GM21515 (cell line): Measurements from ENCODE around the gene ZBTB48.
"Not testable (repeated sequence)": the region's sequence is repeated elsewhere in the genome, so short reads cannot be mapped to it uniquely, and the experiment has no call there.

ENCODE experiments used
- ATAC-seq: cut with Tn5 transposase; IDR thresholded peaks from one replicate; pipeline ENCODE4 v1.9.1; 2021; ENCODE audit not compliant: unreplicated experiment

ZBTB48 gene

GRCh38 chr1:6579374-6580118 is at the start of gene ZBTB48:
ZBTB48 (plus strand) TSS chr1:6579994; CDS start chr1:6580610, 616 bp downstream.
- peak; percentile 96 for ATAC-seq

- ATAC-seq, result no peak
Observed at GRCh38 chr1:6530504-6531160, 49.2 kb upstream of the ZBTB48 start.

GRCh38 chr1:6531996-6532395 is 47.8 kb upstream of the ZBTB48 start:
- no peak for ATAC-seq

- no peak for ATAC-seq
Observed at GRCh38 chr1:6534248-6534822, 45.5 kb upstream of the ZBTB48 start.

- ATAC-seq, result no peak
Observed at GRCh38 chr1:6535214-6535613, 44.6 kb upstream of the ZBTB48 start.

GRCh38 chr1:6536291-6536690 is 43.5 kb upstream of the ZBTB48 start:
- ATAC-seq, result no peak

GRCh38 chr1:6538956-6539355 is 40.8 kb upstream of the ZBTB48 start:
- no peak for ATAC-seq

GRCh38 chr1:6544831-6545230 is 35.0 kb upstream of the ZBTB48 start:
- ATAC-seq, result no peak

- no peak for ATAC-seq
Observed at GRCh38 chr1:6545276-6546112, 34.3 kb upstream of the ZBTB48 start.

- no peak for ATAC-seq
Observed at GRCh38 chr1:6546326-6546725, 33.5 kb upstream of the ZBTB48 start.

- no peak for ATAC-seq
Observed at GRCh38 chr1:6547301-6547700, 32.5 kb upstream of the ZBTB48 start.

GRCh38 chr1:6554031-6554906 is 25.5 kb upstream of the ZBTB48 start, which contains the start of gene NOL9:
NOL9 (minus strand) TSS chr1:6554513; CDS start chr1:6554502, 11 bp downstream.
- peak; percentile 96 for ATAC-seq

- no peak for ATAC-seq
Observed at GRCh38 chr1:6554907-6555778, 24.7 kb upstream of the ZBTB48 start, which contains the start of gene TAS1R1. TAS1R1 (plus strand) TSS chr1:6555307; CDS start chr1:6555374, 67 bp downstream.

GRCh38 chr1:6557597-6557996 is 22.2 kb upstream of the ZBTB48 start:
- no peak for ATAC-seq

- ATAC-seq, result not testable (repeated sequence)
Observed at GRCh38 chr1:6559161-6559560, 20.6 kb upstream of the ZBTB48 start.

GRCh38 chr1:6560267-6560666 is 19.5 kb upstream of the ZBTB48 start:
- ATAC-seq, result no peak

GRCh38 chr1:6569033-6569432 is 10.8 kb upstream of the ZBTB48 start:
- ATAC-seq, result no peak

- ATAC-seq, result no peak
Observed at GRCh38 chr1:6570100-6570499, 9.7 kb upstream of the ZBTB48 start.

- ATAC-seq, result no peak
Observed at GRCh38 chr1:6570987-6571386, 8.8 kb upstream of the ZBTB48 start.
